ENCODE measurements around the gene BCL6.
"Not testable (repeated sequence)": the region's sequence is repeated elsewhere in the genome, so short reads cannot be mapped to it uniquely, and the experiment has no call there.

The BCL6 gene

DNA sequence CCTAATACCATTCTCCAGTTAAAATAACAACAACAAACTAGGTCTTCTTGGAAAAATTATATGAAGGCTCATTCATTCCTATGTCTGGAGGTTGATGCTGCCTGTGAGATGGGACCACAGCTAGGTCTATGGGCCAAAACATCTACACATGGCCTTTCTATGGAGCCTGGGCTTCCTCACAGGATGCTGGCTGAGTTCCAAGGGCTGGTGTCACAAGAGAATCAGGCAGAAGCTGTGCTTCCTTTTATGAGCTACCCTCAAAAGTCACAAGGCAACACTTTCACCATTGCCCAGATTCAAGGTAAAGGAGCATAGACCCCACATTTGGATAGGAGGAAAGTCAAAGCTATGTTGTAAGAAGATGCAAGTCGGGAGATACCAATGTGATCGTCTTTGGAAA lies 38.3 kb downstream of the BCL6 start:
- no peak for DNase-seq

DNA sequence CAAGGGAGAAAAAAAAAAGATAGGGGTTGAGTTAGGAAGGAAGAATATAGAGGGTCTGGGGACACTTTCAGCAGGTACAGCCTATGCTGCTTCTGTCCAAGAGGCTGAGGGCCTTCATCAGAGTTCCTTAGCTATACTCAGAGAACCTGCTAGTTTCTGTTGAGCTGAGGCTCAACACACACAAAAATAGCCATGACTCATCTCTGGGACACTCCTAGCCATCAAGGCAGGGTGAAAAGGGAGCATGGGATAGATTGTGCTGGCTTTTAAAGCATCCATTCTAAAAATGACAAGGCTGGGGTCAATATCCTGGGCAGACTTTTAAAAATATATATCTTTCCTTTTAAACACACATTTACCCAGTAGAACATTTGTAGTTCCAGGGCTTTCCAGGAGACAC lies 40.1 kb downstream of the BCL6 start:
- no peak for DNase-seq

DNA sequence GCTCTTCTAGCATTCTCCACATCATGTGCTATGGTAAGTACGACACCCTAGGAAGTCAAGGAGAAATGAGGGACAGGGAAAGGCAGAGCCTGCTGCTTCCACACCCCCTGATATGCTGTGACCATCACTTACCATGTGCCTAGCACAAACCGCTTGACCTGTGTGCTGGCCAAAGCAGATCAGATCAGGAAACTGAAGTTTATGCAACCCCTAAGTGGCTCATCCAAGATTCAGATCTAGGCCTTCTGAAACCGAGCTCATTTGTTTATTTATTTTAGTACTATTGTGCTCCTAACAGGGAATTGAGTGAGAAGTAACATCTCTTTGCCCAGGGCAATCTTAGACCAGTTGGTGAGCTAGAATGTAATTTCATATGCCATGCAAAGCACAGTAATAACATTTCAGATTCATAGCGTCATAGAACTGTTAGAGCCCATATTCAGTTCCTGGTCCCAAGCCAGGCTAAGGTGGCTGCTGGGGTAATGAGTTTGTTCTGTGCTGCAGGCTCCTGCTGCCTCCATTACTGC lies 42.7 kb downstream of the BCL6 start, which contains the start of gene RTP2:
RTP2 (minus strand) TSS at position 51 of the 527 bp plus-strand sequence. CDS start 429 bp downstream, outside the sequence.
- no peak for DNase-seq

DNA sequence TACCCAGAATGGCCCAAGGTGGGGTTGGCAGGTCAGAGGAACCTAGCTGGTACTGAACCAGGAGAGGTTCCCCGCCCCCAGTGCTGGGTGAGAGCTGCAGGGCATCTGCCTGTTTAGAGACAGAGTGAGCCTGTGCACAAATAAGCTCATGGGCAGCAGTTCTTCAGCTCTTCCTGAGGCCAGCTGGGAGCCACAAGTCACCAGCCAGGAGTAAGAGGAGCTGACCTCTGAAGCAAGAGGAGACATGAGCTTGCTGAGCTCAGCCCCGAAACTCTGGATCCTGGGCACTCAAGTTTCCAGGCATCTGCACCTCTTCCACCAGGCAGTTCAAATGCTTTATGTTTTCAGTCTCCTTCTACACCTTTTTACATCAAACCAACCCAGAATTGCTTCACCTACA lies 45.0 kb downstream of the BCL6 start:
- no peak for DNase-seq

DNA sequence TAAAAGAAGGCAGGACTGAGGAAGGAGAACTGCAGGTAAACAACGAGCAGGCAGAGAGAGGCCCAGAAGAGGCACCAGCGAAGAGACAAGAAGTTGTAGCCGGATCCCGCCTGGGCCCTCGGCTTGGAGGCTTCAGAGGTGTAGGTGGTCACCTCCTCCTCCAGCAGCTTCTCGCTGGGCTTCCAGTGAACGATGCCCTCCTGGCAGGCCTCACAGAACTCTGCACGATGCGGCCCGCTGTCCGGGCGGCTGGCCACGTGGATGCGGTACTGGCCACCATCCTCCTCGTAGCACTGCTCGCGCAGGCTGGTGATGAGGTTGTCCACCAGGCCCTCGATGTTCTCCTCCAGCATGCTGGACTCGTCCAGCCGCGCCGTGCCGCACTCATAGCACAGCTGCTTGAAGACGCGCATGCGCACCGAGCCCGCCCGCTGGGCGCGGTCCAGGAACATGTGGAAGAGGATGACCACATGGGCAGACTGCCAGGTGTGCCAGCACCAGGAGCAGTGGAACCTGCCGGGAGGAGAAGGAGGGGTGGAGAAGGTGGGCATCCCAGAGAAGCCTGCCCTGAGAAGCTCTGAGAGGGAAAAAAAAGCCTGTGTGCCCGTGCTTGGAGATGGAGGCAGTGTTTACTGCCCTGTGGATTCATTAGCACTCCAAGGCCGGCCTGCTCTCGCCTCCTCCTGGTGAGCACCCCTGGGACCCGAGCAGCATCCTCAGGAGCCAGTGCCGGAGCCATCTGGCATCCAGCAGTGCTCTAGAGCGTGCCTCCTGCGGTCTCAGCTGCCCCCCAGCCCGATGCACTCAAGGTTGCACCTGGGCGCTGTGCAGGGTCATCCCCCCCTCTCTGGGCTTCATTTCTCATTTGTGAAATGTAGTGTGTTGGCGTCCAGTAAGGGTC lies 46.5 kb downstream of the BCL6 start:
- no peak for DNase-seq

DNA sequence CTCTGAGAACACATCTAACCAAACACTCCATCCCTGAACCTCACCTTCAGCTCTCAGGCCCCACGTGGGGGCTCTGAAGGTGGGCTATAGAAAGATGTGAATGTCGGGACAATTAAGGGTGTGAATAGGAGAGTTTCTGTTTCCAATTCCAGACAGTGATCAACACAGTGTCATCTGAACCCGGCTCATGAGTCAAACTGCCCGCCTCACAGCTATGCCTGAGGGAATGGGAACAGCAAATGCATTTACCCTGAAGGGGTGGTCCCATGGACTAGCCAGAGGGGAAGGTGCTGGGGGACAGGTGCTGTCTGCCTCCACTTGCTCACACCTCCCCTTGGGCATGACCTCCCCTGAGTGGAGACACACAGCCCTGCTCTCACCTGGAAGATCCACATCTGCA lies 49.2 kb downstream of the BCL6 start:
- no peak for DNase-seq

DNA sequence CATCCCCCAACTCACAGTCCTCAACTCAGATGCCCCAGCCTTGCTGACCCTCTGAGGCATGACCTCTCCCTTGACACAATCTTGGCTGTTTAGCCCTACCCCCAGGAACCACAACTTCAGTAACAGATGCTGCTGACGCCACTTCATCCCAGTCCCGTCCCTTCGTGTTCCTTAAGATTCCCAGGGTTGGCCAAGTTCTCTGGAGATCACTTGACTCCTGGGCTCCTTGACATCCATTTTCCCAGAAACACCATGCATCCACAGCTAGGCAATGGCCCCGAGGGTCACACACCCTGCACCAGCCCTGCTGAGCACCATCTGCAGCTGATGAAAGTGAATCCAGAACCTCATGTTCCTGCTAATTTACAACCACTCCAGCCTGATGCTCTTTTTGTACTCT lies 49.8 kb downstream of the BCL6 start:
- DNase-seq: no peak

DNA sequence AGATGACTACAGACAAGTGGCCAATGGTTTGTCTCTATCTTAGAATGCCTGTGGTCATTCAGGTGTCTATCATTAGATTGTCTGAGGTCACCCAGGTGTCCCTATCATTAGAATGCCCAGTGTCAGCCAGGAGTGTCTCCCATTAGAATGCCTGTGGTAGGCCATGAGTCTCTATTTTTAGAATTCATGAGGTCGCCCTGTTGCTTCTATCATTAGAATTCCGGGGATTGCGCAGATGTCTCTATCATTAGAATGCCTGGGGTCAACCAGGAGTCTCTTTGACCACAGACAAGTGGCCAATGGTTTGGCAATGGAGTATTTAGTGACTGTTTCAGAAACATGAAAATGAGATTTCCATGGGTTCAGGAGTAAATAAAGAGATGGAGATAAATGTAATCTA lies 50.5 kb downstream of the BCL6 start:
- DNase-seq: no peak

DNA sequence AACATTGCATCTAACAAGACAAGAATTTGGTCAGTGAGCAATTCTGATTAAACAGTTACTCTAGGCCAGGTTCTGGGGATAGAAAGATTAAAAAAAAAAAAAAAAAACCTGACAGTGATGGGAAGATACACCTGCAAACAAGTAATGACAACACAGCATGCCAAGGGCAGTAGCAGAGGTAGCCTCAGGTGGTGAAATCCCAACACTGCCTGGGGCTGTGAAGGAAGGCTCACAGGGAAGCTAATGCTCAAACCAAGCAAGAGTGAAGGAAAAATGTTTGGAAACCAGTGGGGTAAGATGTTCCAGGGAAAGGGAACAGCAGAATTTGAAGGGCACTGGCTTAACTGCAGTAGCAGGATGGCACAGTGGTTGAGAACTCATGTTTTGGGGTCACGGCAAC lies 51.8 kb downstream of the BCL6 start:
- DNase-seq: no peak

DNA sequence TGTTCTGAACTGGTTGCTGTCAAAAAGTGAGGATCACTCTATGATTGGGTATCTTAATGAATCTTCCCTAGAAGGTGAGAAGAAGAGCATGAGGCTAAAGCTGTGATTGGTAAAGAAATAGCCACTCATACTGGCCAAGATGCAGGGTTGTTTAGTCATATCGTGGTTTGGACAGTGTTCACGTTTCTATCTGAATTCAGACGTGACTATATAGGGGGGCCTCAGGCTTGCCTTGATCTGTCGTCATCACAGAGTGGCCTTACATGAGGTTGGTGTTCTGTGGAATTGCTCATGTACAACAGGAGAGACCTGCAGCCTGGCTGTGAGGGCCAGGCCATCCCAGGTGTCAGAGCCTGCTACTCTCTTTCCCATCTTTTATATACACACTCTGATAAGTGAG lies 55.3 kb downstream of the BCL6 start:
- DNase-seq: no peak

DNA sequence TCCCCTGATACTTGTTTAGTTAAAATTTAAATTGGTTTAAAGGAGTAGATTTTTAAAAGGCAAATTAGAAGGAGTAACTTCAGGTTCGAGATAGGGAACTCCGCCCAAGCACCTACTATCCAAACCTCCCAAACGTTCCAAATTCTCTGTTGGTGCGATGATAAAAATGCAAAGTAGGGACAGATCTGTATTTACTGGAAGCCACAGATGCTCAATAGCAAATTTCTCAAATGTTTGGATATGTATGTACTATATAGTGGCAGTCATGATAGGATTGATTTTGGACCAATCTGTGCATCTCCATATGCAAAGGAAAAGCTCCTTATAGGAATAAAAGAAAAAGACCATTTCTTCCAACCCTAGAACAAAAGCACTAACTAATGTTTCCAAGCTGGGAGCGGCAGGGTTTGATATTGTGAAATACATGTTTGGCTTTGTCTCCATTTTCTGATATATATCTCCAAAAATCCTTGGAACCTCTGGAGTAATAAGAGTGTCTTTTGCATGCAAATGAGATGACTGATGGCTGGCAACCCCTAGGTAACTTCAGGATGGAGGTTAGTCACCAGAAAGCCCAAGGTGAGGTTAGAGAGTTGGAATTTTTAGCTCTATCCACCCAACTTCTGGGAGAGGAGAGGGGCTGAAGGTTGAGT lies 58.5 kb downstream of the BCL6 start:
- no peak for DNase-seq

DNA sequence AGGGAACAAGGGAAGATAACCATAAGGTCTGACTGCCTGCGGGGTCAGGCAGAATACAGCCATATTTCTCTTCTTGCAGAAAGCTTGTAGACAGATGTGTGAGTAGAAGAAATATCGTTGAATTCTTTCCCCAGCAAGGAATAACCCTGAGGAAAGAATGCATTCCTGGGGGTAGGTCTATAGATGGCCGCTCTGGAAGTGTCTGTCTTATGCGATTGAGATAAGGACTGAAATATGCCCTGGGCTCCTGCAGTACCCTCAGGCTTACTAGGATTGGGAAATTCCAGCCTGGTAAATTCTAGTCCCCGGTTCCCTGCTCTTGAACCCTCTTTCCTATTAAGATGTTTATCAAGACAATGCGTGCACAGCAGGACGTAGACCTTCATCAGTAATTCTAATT lies 59.3 kb downstream of the BCL6 start:
- no peak for DNase-seq

DNA sequence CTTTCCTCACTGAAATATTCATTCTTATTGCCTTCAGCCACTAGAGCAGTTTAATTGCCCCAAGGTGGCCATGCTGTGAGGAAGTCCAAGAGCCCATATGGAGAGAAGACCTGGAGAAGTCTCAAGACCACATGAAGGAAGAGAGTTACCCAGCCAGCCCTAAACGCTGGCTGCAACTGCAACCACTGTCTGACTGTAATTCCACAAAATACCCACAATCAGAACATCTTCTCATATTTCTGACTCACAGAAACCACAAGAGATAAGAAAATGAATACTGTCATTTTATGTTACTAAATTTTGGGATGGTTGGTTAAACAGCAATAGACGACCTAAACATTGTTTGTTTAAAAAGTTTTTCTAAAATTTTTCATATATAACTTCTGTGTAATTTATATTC lies 60.4 kb downstream of the BCL6 start:
- DNase-seq: no peak

DNA sequence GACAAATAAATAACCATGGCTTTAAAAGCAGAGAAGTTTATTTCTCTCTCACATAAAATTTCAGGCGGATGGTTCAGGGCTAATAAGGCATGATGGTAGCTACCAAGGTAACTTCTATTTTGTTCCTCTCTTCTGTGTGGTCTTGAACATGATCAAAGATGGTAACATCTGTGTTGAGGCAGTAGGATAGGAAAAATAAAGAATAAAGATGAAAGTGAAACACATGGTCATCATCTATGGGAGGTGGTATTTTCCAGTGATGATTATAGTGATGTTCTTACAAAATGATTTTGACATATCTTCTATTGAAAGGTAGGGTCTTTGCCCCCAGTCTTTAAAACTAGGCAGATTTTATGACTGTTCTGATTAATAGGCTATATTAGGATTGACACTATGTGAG lies 60.8 kb downstream of the BCL6 start:
- DNase-seq: no peak

DNA sequence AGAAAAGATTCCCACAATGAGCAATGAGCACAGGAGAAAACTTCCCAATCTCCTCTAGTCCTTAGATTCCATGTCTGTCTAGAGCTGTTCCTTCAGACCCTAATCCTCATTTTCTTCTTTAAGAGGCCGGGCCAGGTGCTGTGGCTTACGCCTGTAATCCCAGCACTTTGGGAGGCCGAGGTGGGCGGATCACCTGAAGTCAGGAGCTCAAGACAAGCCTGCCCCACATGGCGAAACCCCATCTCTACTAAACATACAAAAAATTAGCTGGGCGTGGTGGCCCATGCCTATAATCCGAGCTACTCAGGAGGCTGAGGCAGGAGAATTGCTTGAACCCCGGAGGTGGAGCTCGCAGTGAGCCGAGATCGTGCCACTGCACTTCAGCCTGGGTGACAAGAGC lies 63.5 kb downstream of the BCL6 start:
- not testable (repeated sequence) for DNase-seq

DNA sequence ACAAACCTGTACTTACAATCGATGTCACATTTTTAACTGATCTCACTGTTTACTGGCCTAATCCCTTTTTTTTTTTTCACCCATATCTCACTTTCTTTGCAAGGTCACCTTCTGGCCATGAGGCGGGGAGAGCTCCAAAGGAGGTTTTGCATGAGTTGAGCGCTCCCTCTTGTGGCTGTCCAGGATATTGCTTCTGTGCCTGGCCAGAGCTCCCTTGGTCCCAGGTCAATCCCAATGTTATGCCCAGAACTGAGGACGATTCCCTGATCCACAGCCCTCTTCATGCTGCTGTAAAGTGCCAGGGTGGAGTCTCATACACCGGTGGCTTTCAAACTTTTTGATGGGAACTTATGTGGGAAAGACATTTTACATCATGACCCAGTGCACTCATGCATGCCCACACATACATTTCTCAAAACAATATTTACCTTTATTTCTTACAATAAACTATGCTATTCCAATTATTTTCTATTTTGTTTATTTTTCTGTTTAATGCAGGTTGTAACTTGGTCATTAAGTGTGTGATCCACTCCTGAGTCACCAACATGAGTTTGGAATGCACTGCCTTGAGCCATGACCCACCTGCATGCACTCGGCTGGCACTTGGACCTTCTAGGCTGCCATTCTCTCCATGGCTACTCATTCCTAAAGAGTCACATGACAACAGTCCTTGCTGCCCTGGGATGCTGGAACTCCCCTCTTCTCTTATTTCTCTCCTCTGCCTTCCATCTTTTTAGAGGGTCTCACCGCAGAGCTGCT lies 65.5 kb downstream of the BCL6 start:
- peak; percentile 24 for DNase-seq

DNA sequence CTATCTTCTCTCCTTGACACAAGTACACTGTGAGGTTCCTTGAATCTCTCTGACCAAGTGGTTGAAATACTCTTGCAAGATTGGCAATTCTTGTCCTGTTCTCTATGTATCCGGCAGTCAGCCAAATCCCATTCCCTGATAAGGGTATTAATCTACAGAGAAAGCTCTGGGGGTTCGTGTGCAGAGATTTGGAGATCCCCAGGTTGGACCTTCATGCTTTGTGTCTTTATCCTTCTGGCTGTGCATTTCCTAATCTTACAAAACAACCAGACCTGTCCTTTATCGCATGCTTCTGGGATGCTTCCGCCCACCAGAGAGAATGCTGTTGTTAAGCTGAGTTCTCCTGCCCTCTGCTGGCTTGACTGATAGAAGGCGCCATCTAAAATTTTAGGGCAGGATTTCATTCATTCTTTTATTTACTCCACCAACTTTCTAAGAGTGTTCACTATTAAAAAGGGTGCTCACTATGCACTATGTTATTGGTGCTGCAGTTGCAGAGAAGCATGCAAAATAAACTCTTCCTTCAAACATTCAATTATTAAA lies 66.5 kb downstream of the BCL6 start:
- no peak for DNase-seq

DNA sequence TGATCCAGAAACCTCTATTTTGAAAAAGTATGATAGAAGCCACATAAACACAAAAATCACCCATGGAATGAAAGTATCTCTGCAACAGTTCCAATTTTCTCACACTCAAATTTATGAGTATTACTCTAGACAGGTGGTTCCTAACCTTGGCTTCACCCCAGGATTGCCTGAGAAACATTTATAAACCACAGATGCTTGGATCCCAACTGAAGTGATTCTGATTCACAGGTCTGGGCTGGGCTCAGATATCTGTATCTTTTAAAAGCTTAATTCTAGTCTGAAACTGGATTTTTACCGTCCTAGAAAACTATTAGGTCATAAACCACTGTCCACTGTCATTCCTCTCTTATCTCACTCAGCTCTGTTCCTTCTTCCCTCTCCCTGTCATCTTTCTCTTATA lies 67.7 kb downstream of the BCL6 start:
- no peak for DNase-seq

DNA sequence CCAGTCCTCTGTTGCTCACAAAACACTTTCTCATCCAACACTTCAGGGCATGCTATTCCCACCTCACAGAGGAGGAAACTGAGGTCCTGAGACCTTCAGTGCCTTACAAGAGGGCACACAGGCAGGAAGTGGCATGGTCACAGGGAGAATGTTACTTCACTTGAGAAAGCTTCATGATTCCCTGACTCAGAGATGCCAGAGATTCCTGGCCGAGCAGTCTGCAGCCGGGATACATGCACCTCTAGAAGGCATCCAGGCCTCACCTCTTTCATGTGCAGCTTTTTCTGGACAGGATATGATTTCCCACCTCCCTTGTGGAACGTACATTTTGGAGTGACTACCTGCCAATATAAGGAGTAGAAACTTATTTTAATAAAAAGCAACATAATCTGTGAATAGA lies 72.3 kb downstream of the BCL6 start:
- no peak for DNase-seq

All from NCI-H1417 treated with DMSO at 0.1 percent for 48 hours (cell line).